ENCODE results near the gene COG5.

COG5 gene

DNA sequence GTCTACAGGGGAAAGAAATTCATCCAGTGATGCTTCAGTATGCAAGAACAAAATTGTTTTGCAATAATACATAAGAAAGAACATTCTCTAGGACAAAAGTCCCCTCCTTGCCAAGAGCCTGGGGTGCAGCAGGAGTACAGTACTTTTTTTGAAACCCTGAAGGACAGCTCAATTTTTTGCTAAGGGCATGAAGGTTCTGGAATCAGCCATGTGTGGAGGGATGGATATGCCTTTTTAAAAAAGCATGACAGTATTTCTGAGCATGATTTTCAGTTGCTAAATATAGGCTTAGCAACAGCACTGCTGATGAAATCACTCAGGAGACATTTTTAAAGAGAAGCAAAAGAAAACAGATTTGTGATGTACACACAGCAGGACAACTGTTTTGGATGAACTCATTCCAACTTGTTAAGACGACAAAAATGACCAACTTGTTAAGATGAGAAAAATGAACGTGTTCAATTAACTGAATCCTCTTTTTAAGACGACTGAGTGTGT lies 355.6 kb downstream of the COG5 start:
- no peaks in the 10 kb centered on the region for H3K9me3 ChIP-seq
- no peak overlapping the region for H3K4me3 ChIP-seq (ENCODE audit: low read depth in 1 of 2, low read length in 1 of 2)
- peak overlapping the region; percentile 1 for H3K27ac ChIP-seq
- H3K4me1 ChIP-seq (ENCODE audit: control insufficient read depth in 1 of 2, insufficient read depth in 1 of 2, low read depth in 1 of 2, low read length in 1 of 2), result no peaks in the 10 kb centered on the region
- H3K36me3 ChIP-seq, result peaks cover 72% of the 10 kb centered on the region
- TF ChIP-seq, protein P1, sequence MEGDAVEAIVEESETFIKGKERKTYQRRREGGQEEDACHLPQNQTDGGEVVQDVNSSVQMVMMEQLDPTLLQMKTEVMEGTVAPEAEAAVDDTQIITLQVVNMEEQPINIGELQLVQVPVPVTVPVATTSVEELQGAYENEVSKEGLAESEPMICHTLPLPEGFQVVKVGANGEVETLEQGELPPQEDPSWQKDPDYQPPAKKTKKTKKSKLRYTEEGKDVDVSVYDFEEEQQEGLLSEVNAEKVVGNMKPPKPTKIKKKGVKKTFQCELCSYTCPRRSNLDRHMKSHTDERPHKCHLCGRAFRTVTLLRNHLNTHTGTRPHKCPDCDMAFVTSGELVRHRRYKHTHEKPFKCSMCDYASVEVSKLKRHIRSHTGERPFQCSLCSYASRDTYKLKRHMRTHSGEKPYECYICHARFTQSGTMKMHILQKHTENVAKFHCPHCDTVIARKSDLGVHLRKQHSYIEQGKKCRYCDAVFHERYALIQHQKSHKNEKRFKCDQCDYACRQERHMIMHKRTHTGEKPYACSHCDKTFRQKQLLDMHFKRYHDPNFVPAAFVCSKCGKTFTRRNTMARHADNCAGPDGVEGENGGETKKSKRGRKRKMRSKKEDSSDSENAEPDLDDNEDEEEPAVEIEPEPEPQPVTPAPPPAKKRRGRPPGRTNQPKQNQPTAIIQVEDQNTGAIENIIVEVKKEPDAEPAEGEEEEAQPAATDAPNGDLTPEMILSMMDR (IDR thresholded peaks at IDR 0.05), result no peak
- no peaks in the 10 kb centered on the region for H3K27me3 ChIP-seq

DNA sequence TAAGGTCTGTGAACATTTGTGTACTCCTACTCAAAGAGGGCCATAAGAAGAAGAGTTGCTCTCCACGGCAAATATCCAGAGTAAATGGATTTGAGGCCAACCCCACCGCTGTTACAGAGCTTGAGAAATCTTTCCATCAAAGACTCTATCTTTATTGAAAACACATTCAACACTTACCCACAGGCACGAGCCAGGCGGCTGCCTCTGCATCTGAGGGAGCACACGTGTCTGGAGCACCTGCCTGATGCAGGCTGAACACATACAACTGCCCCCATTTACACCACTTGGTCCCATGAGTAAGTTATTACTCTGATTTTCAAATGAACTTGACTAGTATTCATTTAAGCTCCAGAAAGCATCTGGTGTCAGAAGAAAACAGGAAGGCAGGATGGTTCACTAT lies 356.3 kb downstream of the COG5 start:
- H3K27me3 ChIP-seq, result no peaks in the 10 kb centered on the region
- H3K9me3 ChIP-seq, result no peaks in the 10 kb centered on the region
- H3K36me3 ChIP-seq, result peaks cover 78% of the 10 kb centered on the region
- H3K4me3 ChIP-seq (ENCODE audit: low read depth in 1 of 2, low read length in 1 of 2), result no peak overlapping the region
- peak overlapping the region; percentile 1 for H3K27ac ChIP-seq
- TF ChIP-seq, protein P1 (IDR thresholded peaks at IDR 0.05), result no peak
- no peaks in the 10 kb centered on the region for H3K4me1 ChIP-seq (ENCODE audit: control insufficient read depth in 1 of 2, insufficient read depth in 1 of 2, low read depth in 1 of 2, low read length in 1 of 2)

DNA sequence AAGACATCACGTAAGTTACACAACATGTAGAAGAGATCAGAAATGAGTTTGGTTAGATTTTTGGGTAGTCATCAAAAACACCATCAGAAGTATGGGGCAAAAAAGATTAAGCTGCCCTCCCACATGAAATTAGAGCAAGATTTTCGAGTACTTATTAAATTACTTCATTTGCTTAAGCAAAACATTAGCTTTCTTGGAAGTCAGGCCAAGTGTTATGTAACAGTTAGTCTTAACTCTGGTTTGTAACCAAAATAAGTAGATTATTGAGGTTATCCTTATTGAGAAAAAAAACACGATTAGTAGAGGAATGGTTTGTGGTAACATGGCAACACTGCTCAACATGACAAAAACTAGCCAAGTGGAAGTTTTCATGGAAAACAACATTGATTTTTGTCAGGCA lies 357.0 kb downstream of the COG5 start:
- peaks cover 85% of the 10 kb centered on the region for H3K36me3 ChIP-seq
- no peaks in the 10 kb centered on the region for H3K9me3 ChIP-seq
- no peaks in the 10 kb centered on the region for H3K4me1 ChIP-seq (ENCODE audit: control insufficient read depth in 1 of 2, insufficient read depth in 1 of 2, low read depth in 1 of 2, low read length in 1 of 2)
- no peak overlapping the region for H3K4me3 ChIP-seq (ENCODE audit: low read depth in 1 of 2, low read length in 1 of 2)
- H3K27ac ChIP-seq, result no peak overlapping the region
- TF ChIP-seq, protein P1 (IDR thresholded peaks at IDR 0.05), result no peak
- no peaks in the 10 kb centered on the region for H3K27me3 ChIP-seq

DNA sequence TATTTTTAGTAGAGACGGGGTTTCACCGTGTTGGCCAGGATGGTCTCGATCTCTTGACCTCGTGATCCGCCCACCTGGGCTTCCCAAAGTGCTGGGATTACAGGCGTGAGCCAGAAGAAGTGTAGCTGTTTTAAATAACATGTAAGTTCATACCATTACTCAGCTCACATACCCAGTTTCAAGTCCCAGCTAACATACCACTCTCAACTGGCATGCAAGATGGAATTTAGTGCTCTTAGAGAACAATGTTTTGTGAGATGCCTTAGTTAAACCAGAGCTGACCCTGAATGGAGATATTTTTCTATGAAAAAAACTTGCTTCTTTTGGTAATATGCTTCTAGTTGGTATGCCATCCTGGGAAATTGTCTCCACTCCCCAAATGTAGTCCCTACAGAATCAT lies 357.6 kb downstream of the COG5 start:
- H3K4me1 ChIP-seq (ENCODE audit: control insufficient read depth in 1 of 2, insufficient read depth in 1 of 2, low read depth in 1 of 2, low read length in 1 of 2), result no peaks in the 10 kb centered on the region
- peak overlapping the region; percentile 18 for H3K27ac ChIP-seq
- H3K36me3 ChIP-seq, result peaks cover 91% of the 10 kb centered on the region
- H3K9me3 ChIP-seq, result no peaks in the 10 kb centered on the region
- TF ChIP-seq, protein P1 (IDR thresholded peaks at IDR 0.05), result no peak
- no peaks in the 10 kb centered on the region for H3K27me3 ChIP-seq
- H3K4me3 ChIP-seq (ENCODE audit: low read depth in 1 of 2, low read length in 1 of 2), result no peak overlapping the region

DNA sequence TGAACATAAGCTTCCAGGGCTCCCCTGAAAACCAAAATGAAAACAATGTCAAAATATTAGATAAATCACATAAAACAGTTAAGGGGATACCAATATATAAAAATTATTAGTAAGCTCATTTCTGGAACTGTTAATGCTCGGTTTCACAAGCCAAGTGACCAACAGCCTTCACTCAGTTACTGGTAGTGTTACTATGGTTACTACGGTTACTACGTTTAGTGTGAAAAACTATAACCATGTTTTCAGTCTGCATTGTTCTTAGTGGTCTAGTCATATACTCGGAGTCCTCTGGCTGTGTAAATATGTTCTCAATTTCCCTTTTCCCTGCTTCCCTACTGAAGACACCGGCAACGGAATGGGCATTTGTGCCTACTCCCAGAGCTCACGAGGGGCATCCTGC lies 360.1 kb downstream of the COG5 start:
- Histone ChIP-seq H3K4me1 (ENCODE audit: control insufficient read depth in 1 of 2, insufficient read depth in 1 of 2, low read depth in 1 of 2, low read length in 1 of 2) (no peaks in the 10 kb centered on the region), H3K36me3 (peaks cover 96% of the 10 kb centered on the region), H3K27me3 (no peaks in the 10 kb centered on the region), H3K4me3 (ENCODE audit: low read depth in 1 of 2, low read length in 1 of 2) (no peak overlapping the region), H3K27ac (no peak overlapping the region), H3K9me3 (no peaks in the 10 kb centered on the region)
- TF ChIP-seq, protein P1 (IDR thresholded peaks at IDR 0.05), result no peak

Measured in neutrophil (primary cell).